Fibroblast of upper back skin (primary cell): Measurements from ENCODE around the gene HSPA8.

Experiments
- DNase-seq: peaks from one replicate; pipeline ENCODE4 v3.0.0-alpha.2; 2013

The HSPA8 gene

DNA sequence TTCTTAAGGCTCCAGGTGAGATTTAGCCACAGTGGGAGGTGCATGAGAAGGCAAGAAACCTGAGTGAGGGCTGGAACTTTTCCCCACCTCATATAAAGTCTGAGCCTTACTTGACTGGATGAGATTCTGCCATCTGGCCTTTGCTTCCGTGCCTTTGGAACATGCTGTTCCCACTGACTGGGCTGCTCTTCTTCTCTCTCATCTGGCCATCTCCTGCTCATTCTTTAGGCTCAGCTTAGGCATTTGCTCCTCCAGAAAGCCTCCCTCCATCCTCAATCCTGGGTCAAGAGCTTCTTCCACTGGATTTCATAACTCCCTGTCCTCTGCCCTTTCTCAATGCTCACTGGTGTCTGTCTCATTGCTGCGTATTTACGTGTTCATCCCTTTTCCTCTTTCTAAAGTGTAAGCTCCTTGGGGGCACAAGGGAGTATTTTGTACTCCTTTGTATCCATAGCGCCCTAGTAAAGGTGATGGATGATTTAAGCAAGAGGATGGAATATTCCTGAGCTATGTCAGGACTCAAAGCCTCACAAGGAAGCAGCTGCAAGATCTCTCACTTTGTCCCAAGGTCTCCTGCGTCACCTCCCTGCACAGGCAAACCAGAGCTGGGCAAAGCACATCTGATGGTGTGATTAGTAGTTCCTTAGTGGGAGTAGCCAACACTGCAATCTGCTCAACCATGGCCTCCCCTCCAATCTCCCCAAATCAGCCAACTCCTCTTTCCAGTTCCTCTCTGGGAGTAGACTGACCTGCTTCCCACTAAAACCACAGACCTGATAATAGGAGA is 15.3 kb downstream of the HSPA8 start:
- no peak for DNase-seq

- DNase-seq = no peak
Measured at GRCh38 chr11:123045101-123045500, 16.8 kb downstream of the HSPA8 start.

GRCh38 chr11:123041185-123041584 is 20.8 kb downstream of the HSPA8 start:
- no peak for DNase-seq

DNA sequence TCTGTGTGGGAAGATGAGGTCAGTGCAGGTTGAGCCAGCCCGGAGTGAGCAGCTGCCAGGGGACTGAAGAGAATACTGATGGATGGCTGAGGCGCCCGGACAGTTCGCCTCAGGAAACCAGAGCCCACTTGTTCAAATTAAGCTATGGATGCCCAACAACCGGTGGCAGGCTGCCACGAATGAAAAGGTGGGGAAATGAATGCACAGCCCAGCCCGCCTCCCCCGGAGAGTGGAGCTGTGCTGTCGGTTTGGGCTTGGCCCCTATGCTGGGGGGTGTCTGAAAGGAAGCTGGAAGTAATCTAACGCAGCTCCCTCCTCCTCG is 21.9 kb downstream of the HSPA8 start:
- DNase-seq = no peak

- DNase-seq = no peak
Measured at GRCh38 chr11:123035831-123036230, 26.1 kb downstream of the HSPA8 start.

- DNase-seq = no peak
Measured at GRCh38 chr11:123034597-123034996, 27.3 kb downstream of the HSPA8 start.

GRCh38 chr11:123033895-123034294 is 28.0 kb downstream of the HSPA8 start:
- no peak for DNase-seq

DNA sequence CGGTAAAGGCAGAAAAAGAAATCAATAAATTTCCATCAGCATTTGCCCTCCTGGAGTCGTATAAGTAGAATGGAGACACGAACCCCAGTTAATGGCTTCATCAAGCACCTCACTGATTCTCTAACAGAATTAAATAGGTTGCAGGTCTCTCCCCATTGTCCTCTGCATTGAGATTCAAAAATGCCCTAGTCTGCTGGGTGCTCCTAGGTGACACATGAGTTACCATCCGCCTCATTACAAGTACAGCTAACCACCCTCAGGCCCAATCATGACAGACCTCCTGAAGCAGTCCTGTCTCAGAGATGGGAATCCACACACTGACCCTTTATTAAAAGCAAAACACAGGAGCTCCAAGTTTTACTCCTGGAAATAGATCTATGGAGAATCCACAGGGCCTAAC is 31.4 kb downstream of the HSPA8 start:
- no peak for DNase-seq

GRCh38 chr11:123020968-123021367 is 41.0 kb downstream of the HSPA8 start:
- peak; percentile 54 for DNase-seq

DNA sequence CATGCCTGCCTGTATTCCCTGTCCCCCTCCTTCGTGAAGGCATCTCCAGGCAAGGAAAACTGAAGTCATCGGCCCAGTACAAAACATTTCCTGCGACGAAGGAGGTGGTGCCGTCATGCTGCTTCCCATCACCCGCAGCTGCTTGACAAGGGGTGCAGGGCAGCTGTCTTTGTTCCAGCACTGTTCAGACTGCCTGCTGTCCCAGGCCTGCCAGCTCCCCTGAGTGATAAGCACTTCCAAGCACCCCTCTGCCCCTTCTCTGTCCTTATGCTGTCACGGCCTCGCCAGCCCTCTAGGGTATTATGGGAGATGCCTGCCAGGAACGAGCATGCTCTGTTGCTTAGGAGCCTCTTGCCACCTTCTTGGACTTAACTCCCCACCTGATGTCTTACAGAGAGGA is 43.2 kb downstream of the HSPA8 start:
- no peak for DNase-seq

GRCh38 chr11:123011510-123011909 is 50.4 kb downstream of the HSPA8 start:
- DNase-seq = no peak
